Neural cell (in vitro differentiated cells): ENCODE measurements around the gene MACROH2A1.

Experiments used
- MXI1 ChIP-seq: fragments of 450-650 bp; conservative IDR thresholded peaks from 2 replicates; pipeline ENCODE4 v1.6.1; 2014; ENCODE audit warnings: antibody characterized with exemption, mild to moderate bottlenecking; ENCODE audit not compliant: poor library complexity, severe bottlenecking
- POLR2AphosphoS5 ChIP-seq: IDR thresholded peaks from 2 replicates; pipeline ENCODE4 v1.6.1; 2012
- REST ChIP-seq: IDR thresholded peaks from 2 replicates; pipeline ENCODE4 v1.6.1; 2012; ENCODE audit warnings: borderline replicate concordance
- SMC3 ChIP-seq: fragments of 450-650 bp; conservative IDR thresholded peaks from 2 replicates; pipeline ENCODE4 v1.6.1; 2014; ENCODE audit warnings: antibody characterized with exemption, mild to moderate bottlenecking, moderate library complexity; ENCODE audit not compliant: poor library complexity
- TF ChIP-seq, protein P1 (sequence below): fragments of 450-650 bp; IDR thresholded peaks from 2 replicates; pipeline ENCODE4 v1.5.1; 2014; ENCODE audit warnings: antibody characterized with exemption, mild to moderate bottlenecking, moderate library complexity; ENCODE audit not compliant: poor library complexity, severe bottlenecking

DNA sequence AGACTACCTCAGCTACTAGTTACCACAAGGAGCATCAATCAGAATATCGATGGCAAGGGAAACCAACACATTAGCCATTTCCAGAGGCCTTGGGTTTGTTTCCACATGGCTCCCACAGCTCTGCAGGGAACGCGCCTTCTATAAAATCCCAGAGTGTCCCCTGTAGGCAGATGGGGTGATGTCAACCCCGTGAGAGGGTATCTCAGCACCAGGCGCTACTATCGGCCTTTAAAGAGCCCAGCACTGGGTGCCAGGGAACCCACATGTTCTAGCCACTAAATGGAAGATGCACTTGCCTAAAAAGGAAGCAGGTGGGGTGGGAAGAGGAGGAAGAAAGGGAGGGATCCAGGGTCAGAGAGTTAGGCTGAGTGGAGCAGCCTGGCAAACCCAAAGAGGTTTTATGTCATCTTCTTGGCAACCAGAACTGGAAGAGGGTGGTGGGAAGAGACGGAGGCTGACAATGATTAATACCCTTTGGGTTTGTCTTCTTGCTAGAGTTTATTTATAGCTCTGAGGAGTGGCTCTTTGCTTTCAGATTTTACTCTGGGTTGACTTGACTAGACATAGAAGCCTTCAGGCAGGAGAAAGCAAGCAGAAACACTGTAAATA, 19.9 kb downstream of the MACROH2A1 start:
- no peak for TF ChIP-seq REST
- TF ChIP-seq, protein P1, sequence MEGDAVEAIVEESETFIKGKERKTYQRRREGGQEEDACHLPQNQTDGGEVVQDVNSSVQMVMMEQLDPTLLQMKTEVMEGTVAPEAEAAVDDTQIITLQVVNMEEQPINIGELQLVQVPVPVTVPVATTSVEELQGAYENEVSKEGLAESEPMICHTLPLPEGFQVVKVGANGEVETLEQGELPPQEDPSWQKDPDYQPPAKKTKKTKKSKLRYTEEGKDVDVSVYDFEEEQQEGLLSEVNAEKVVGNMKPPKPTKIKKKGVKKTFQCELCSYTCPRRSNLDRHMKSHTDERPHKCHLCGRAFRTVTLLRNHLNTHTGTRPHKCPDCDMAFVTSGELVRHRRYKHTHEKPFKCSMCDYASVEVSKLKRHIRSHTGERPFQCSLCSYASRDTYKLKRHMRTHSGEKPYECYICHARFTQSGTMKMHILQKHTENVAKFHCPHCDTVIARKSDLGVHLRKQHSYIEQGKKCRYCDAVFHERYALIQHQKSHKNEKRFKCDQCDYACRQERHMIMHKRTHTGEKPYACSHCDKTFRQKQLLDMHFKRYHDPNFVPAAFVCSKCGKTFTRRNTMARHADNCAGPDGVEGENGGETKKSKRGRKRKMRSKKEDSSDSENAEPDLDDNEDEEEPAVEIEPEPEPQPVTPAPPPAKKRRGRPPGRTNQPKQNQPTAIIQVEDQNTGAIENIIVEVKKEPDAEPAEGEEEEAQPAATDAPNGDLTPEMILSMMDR: no peak
- TF ChIP-seq POLR2AphosphoS5: no peak
- TF ChIP-seq MXI1: no peak
- no peak for TF ChIP-seq SMC3
